ENCODE results near the gene PPP2R5C. TPM values are rescaled to one million over a fixed set of nuclear protein-coding genes. Genes with fewer than 3 reads are reported as not detected.

PPP2R5C gene
- total and polyA plus RNA-seq, 7 donors = 18.2 to 76.6 (median 57.1) TPM

GRCh38 chr14:101835566-101835965 lies 74.1 kb downstream of the PPP2R5C start:
- 71 to 84% (median 80%) methylated on average over 11 of the region's 11 CpGs for WGBS, 3 donors
- DNase-seq (no peak), ATAC-seq (peak; percentile 29 to 41 (median 32))
- peak overlapping the region; percentile 66 for H3K27ac ChIP-seq
- no peaks in the 10 kb centered on the region for H3K9me3 ChIP-seq
- peaks cover 0 to 4% of the 10 kb centered on the region in 2 donors for H3K36me3 ChIP-seq (ENCODE audit: insufficient read depth in 1 of 2, low read depth in 1 of 2)
- intact Hi-C loops (cut with DNase I) = no loop called here
- no peaks in the 10 kb centered on the region for H3K27me3 ChIP-seq (ENCODE audit: insufficient read depth in 3 of 3, low read length in 2 of 3)
- TF ChIP-seq CTCF (IDR thresholded peaks at IDR 0.05) = no peak
- no peak overlapping the region for H3K4me3 ChIP-seq
- peaks cover 59% of the 10 kb centered on the region for H3K4me1 ChIP-seq

- peaks cover 55% of the 10 kb centered on the region for H3K4me1 ChIP-seq
- intact Hi-C loops (cut with DNase I) = no loop called here
Measured at GRCh38 chr14:101836135-101836534, 74.6 kb downstream of the PPP2R5C start.

GRCh38 chr14:101838476-101838875 lies 77.0 kb downstream of the PPP2R5C start:
- intact Hi-C loops (cut with DNase I) = no loop called here
- no peak for TF ChIP-seq CTCF (IDR thresholded peaks at IDR 0.05)
- Histone ChIP-seq H3K36me3 (ENCODE audit: insufficient read depth in 1 of 2, low read depth in 1 of 2) (no peaks in the 10 kb centered on the region), H3K9me3 (no peaks in the 10 kb centered on the region), H3K27ac (no peak overlapping the region), H3K4me1 (peaks cover 44% of the 10 kb centered on the region), H3K27me3 (ENCODE audit: insufficient read depth in 3 of 3, low read length in 2 of 3) (no peaks in the 10 kb centered on the region), H3K4me3 (no peak overlapping the region)
- ATAC-seq (no peak), DNase-seq (no peak)
- 94 to 97% (median 96%) methylated on average over 5 of the region's 5 CpGs for WGBS, 3 donors

More at GRCh38 chr14:101836135-101836534, 74.6 kb downstream of the PPP2R5C start:
- H3K9me3 ChIP-seq = no peaks in the 10 kb centered on the region
- DNase-seq (no peak), ATAC-seq (peak; percentile 60 to 83 (median 70))
- H3K27me3 ChIP-seq (ENCODE audit: insufficient read depth in 3 of 3, low read length in 2 of 3) = no peaks in the 10 kb centered on the region
- peaks cover 0 to 4% of the 10 kb centered on the region in 2 donors for H3K36me3 ChIP-seq (ENCODE audit: insufficient read depth in 1 of 2, low read depth in 1 of 2)
- H3K27ac ChIP-seq = peak overlapping the region; percentile 66
- WGBS, 3 donors = 6 to 15% (median 12%) methylated on average over 8 of the region's 8 CpGs
- no peak for TF ChIP-seq CTCF (IDR thresholded peaks at IDR 0.05)
- peak overlapping the region; percentile 31 for H3K4me3 ChIP-seq

- Histone ChIP-seq H3K36me3 (ENCODE audit: insufficient read depth in 1 of 2, low read depth in 1 of 2) (no peaks in the 10 kb centered on the region), H3K4me1 (peaks cover 40% of the 10 kb centered on the region), H3K4me3 (no peak overlapping the region), H3K9me3 (no peaks in the 10 kb centered on the region), H3K27me3 (ENCODE audit: insufficient read depth in 3 of 3, low read length in 2 of 3) (no peaks in the 10 kb centered on the region), H3K27ac (no peak overlapping the region)
- no peak for TF ChIP-seq CTCF (IDR thresholded peaks at IDR 0.05)
- ATAC-seq (peak in 1 of 4 donors; percentile 38), DNase-seq (no peak)
- intact Hi-C loops (cut with DNase I) = no loop called here
- 41 to 67% (median 50%) methylated on average over 11 of the region's 11 CpGs for WGBS, 3 donors
Measured at GRCh38 chr14:101839236-101839635, 77.7 kb downstream of the PPP2R5C start.

GRCh38 chr14:101839661-101840060 lies 78.2 kb downstream of the PPP2R5C start:
- H3K27ac ChIP-seq = no peak overlapping the region
- no peak for TF ChIP-seq CTCF (IDR thresholded peaks at IDR 0.05)
- no peaks in the 10 kb centered on the region for H3K36me3 ChIP-seq (ENCODE audit: insufficient read depth in 1 of 2, low read depth in 1 of 2)
- H3K9me3 ChIP-seq = no peaks in the 10 kb centered on the region
- peaks cover 40% of the 10 kb centered on the region for H3K4me1 ChIP-seq
- 73 to 86% (median 73%) methylated on average over 6 of the region's 6 CpGs for WGBS, 3 donors
- ATAC-seq (no peak), DNase-seq (no peak)
- no peaks in the 10 kb centered on the region for H3K27me3 ChIP-seq (ENCODE audit: insufficient read depth in 3 of 3, low read length in 2 of 3)
- no peak overlapping the region for H3K4me3 ChIP-seq
- intact Hi-C loops (cut with DNase I) = loop anchor here in 1 of 2 donors (5.0 kb wide), 2 partner anchors 67 to 132 kb away; no protein-coding TSS in a partner anchor

All from psoas muscle (tissue), 8 donors.